Measurements from ENCODE around the gene XRCC4.
A peak's percentile ranks its signal among the peaks of the same experiment; 100 is the strongest.

XRCC4 gene

GRCh38 chr5:83285661-83286398 is 208.5 kb downstream of the XRCC4 start:
- no peak for DNase-seq (ENCODE audit: insufficient read length, low spot score)
- TF ChIP-seq PAX5 (IDR thresholded peaks at IDR 0.05; ENCODE audit: insufficient read depth, low read length, severe bottlenecking) (no peak), POU2F2 (IDR thresholded peaks at IDR 0.05; ENCODE audit: low read depth, low read length) (no peak), TAF1 (IDR thresholded peaks at IDR 0.05; ENCODE audit: low read depth, low read length) (no peak), SPI1 (IDR thresholded peaks at IDR 0.05; ENCODE audit: low read depth, low read length) (no peak), POLR2A (IDR thresholded peaks at IDR 0.05; ENCODE audit: low read depth, low read length) (no peak), POLR2AphosphoS5 (IDR thresholded peaks at IDR 0.05; ENCODE audit: low read depth, low read length) (no peak)
- peak; percentile 69 for FAIRE-seq

GRCh38 chr5:83294246-83294645 is 216.9 kb downstream of the XRCC4 start:
- TF ChIP-seq SPI1 (IDR thresholded peaks at IDR 0.05; ENCODE audit: low read depth, low read length) (no peak), TAF1 (IDR thresholded peaks at IDR 0.05; ENCODE audit: low read depth, low read length) (no peak), POLR2A (IDR thresholded peaks at IDR 0.05; ENCODE audit: low read depth, low read length) (no peak), PAX5 (IDR thresholded peaks at IDR 0.05; ENCODE audit: insufficient read depth, low read length, severe bottlenecking) (no peak), POLR2AphosphoS5 (IDR thresholded peaks at IDR 0.05; ENCODE audit: low read depth, low read length) (no peak), POU2F2 (IDR thresholded peaks at IDR 0.05; ENCODE audit: low read depth, low read length) (no peak)

GRCh38 chr5:83299353-83299752 is 222.0 kb downstream of the XRCC4 start:
- no peak for TF ChIP-seq SPI1 (IDR thresholded peaks at IDR 0.05; ENCODE audit: low read depth, low read length)
- TF ChIP-seq TAF1 (IDR thresholded peaks at IDR 0.05; ENCODE audit: low read depth, low read length), result no peak
- TF ChIP-seq PAX5 (IDR thresholded peaks at IDR 0.05; ENCODE audit: insufficient read depth, low read length, severe bottlenecking), result no peak
- no peak for TF ChIP-seq POLR2A (IDR thresholded peaks at IDR 0.05; ENCODE audit: low read depth, low read length)
- no peak for TF ChIP-seq POU2F2 (IDR thresholded peaks at IDR 0.05; ENCODE audit: low read depth, low read length)
- no peak for TF ChIP-seq POLR2AphosphoS5 (IDR thresholded peaks at IDR 0.05; ENCODE audit: low read depth, low read length)
- FAIRE-seq (no peak), DNase-seq (ENCODE audit: insufficient read length, low spot score) (no peak)

More at GRCh38 chr5:83294246-83294645, 216.9 kb downstream of the XRCC4 start:
- DNase-seq (ENCODE audit: insufficient read length, low spot score) (no peak), FAIRE-seq (no peak)

- TF ChIP-seq PAX5 (IDR thresholded peaks at IDR 0.05; ENCODE audit: insufficient read depth, low read length, severe bottlenecking), result no peak
- TF ChIP-seq POLR2A (IDR thresholded peaks at IDR 0.05; ENCODE audit: low read depth, low read length), result peak; percentile 77
- peak; percentile 79 for TF ChIP-seq SPI1 (IDR thresholded peaks at IDR 0.05; ENCODE audit: low read depth, low read length)
- TF ChIP-seq TAF1 (IDR thresholded peaks at IDR 0.05; ENCODE audit: low read depth, low read length), result peak; percentile 61; the same call in 1 of the 2 replicates
- peak; percentile 47; the same call in 1 of the 2 replicates for TF ChIP-seq POLR2AphosphoS5 (IDR thresholded peaks at IDR 0.05; ENCODE audit: low read depth, low read length)
- peak; percentile 49 for TF ChIP-seq POU2F2 (IDR thresholded peaks at IDR 0.05; ENCODE audit: low read depth, low read length)
- DNase-seq (ENCODE audit: insufficient read length, low spot score) (peak; percentile 26), FAIRE-seq (peak; percentile 91)
Measured at GRCh38 chr5:83306572-83307241, 229.4 kb downstream of the XRCC4 start.

GRCh38 chr5:83312663-83313062 is 235.3 kb downstream of the XRCC4 start:
- peak; percentile 28 for FAIRE-seq
- DNase-seq (ENCODE audit: insufficient read length, low spot score), result no peak
- peak; percentile 61 for TF ChIP-seq SPI1 (IDR thresholded peaks at IDR 0.05; ENCODE audit: low read depth, low read length)
- TF ChIP-seq POLR2AphosphoS5 (IDR thresholded peaks at IDR 0.05; ENCODE audit: low read depth, low read length), result no peak

GRCh38 chr5:83313436-83313835 is 236.1 kb downstream of the XRCC4 start:
- no peak for DNase-seq (ENCODE audit: insufficient read length, low spot score)
- TF ChIP-seq TAF1 (IDR thresholded peaks at IDR 0.05; ENCODE audit: low read depth, low read length) (no peak), SPI1 (IDR thresholded peaks at IDR 0.05; ENCODE audit: low read depth, low read length) (no peak), POU2F2 (IDR thresholded peaks at IDR 0.05; ENCODE audit: low read depth, low read length) (no peak), POLR2A (IDR thresholded peaks at IDR 0.05; ENCODE audit: low read depth, low read length) (no peak), PAX5 (IDR thresholded peaks at IDR 0.05; ENCODE audit: insufficient read depth, low read length, severe bottlenecking) (no peak), POLR2AphosphoS5 (IDR thresholded peaks at IDR 0.05; ENCODE audit: low read depth, low read length) (no peak)
- FAIRE-seq, result no peak

GRCh38 chr5:83321483-83322055 is 244.2 kb downstream of the XRCC4 start:
- DNase-seq (ENCODE audit: insufficient read length, low spot score) (no peak), FAIRE-seq (no peak)
- TF ChIP-seq POU2F2 (IDR thresholded peaks at IDR 0.05; ENCODE audit: low read depth, low read length), result no peak

GRCh38 chr5:83322273-83322924 is 245.1 kb downstream of the XRCC4 start:
- FAIRE-seq (no peak), DNase-seq (ENCODE audit: insufficient read length, low spot score) (no peak)
- TF ChIP-seq POLR2A (IDR thresholded peaks at IDR 0.05; ENCODE audit: low read depth, low read length) (no peak), POU2F2 (IDR thresholded peaks at IDR 0.05; ENCODE audit: low read depth, low read length) (no peak), SPI1 (IDR thresholded peaks at IDR 0.05; ENCODE audit: low read depth, low read length) (no peak), POLR2AphosphoS5 (IDR thresholded peaks at IDR 0.05; ENCODE audit: low read depth, low read length) (no peak), PAX5 (IDR thresholded peaks at IDR 0.05; ENCODE audit: insufficient read depth, low read length, severe bottlenecking) (no peak), TAF1 (IDR thresholded peaks at IDR 0.05; ENCODE audit: low read depth, low read length) (no peak)

- no peak for FAIRE-seq
- TF ChIP-seq SPI1 (IDR thresholded peaks at IDR 0.05; ENCODE audit: low read depth, low read length) (no peak), TAF1 (IDR thresholded peaks at IDR 0.05; ENCODE audit: low read depth, low read length) (no peak), POLR2AphosphoS5 (IDR thresholded peaks at IDR 0.05; ENCODE audit: low read depth, low read length) (no peak), PAX5 (IDR thresholded peaks at IDR 0.05; ENCODE audit: insufficient read depth, low read length, severe bottlenecking) (no peak)
- DNase-seq (ENCODE audit: insufficient read length, low spot score), result no peak
Measured at GRCh38 chr5:83323557-83324180, 246.3 kb downstream of the XRCC4 start.

Measured in GM12891 (cell line).